OCI-LY7 (cell line): ENCODE results near the gene IGSF3. TPM values are rescaled to one million over a fixed set of nuclear protein-coding genes. Genes with fewer than 3 reads are reported as not detected.

Experiments
- BruUV-seq: library from RNA; stranded (reverse); fragments of 400-500 nt; replicated peaks from 2 replicates; lab custom pipeline; 2021; lab: Mats Ljungman, UMichigan
- CTCF ChIA-PET: fragments of 300-600 bp; sonication (Branson Sonifier 250); formaldehyde crosslinking; loops from one replicate; lab custom pipeline; 2022; ENCODE audit warnings: antibody characterized with exemption; ENCODE audit not compliant: unreplicated experiment; lab: Charles Lee
- POLR2A ChIA-PET: fragments of 300-600 bp; sonication (Branson Sonifier 250); formaldehyde crosslinking; loops from one replicate; lab custom pipeline; 2022; ENCODE audit warnings: antibody characterized with exemption; lab: Charles Lee
- DNase-seq: peaks from one replicate; pipeline ENCODE4 v3.0.0-alpha.2; 2015; ENCODE audit warnings: low spot score
- H2AFZ ChIP-seq: fragments of 200-600 bp; sonication (generic), shearing (Covaris generic); 2 replicates; pipeline ENCODE4 v1.6.1; 2014; ENCODE audit warnings: mild to moderate bottlenecking, antibody characterized with exemption, low read length, moderate library complexity
- H3K27ac ChIP-seq: fragments of 200-600 bp; sonication (generic); 2 replicates; pipeline ENCODE4 v1.5.1; 2014; ENCODE audit warnings: mixed run types, low read depth, mild to moderate bottlenecking, moderate library complexity, low read length, inconsistent platforms; ENCODE audit not compliant: poor library complexity, severe bottlenecking
- H3K36me3 ChIP-seq: fragments of 200-600 bp; sonication (generic); 2 replicates; pipeline ENCODE4 v1.6.1; 2014; ENCODE audit warnings: mild to moderate bottlenecking, antibody characterized with exemption, low read length, moderate library complexity, mixed read lengths; ENCODE audit not compliant: insufficient read depth
- H3K4me1 ChIP-seq: fragments of 200-600 bp; sonication (generic); 2 replicates; pipeline ENCODE4 v1.5.1; 2014; ENCODE audit warnings: mild to moderate bottlenecking, low read length; ENCODE audit not compliant: insufficient read depth, poor library complexity, severe bottlenecking
- H3K4me2 ChIP-seq: fragments of 200-600 bp; sonication (generic); 2 replicates; pipeline ENCODE4 v1.6.1; 2014; ENCODE audit warnings: mild to moderate bottlenecking, low read length
- H3K4me3 ChIP-seq: fragments of 200-600 bp; sonication (generic); 2 replicates; pipeline ENCODE4 v1.5.1; 2014; ENCODE audit warnings: mild to moderate bottlenecking, low read depth, low read length; ENCODE audit not compliant: poor library complexity, severe bottlenecking
- H3K79me2 ChIP-seq: fragments of 200-600 bp; sonication (generic); 2 replicates; pipeline ENCODE4 v1.6.1; 2016; ENCODE audit warnings: low read depth, mild to moderate bottlenecking, low read length, moderate library complexity, mixed read lengths; ENCODE audit not compliant: insufficient read depth
- H3K9me2 ChIP-seq: fragments of 200-600 bp; sonication (generic); 2 replicates; pipeline ENCODE4 v1.6.1; 2016; ENCODE audit warnings: mild to moderate bottlenecking, low read length, mixed read lengths; ENCODE audit not compliant: insufficient read depth
- H3K9me3 ChIP-seq: fragments of 200-600 bp; sonication (generic); 2 replicates; pipeline ENCODE4 v1.6.1; 2014; ENCODE audit warnings: mild to moderate bottlenecking, mixed run types, low read length, mixed read lengths
- H4K20me1 ChIP-seq: fragments of 200-600 bp; sonication (generic); 2 replicates; pipeline ENCODE4 v1.6.1; 2014; ENCODE audit warnings: mild to moderate bottlenecking, antibody characterized with exemption, low read length, moderate library complexity, mixed read lengths; ENCODE audit not compliant: insufficient read depth
- EZH2phosphoT487 ChIP-seq: fragments of 200-600 bp; sonication (generic); IDR thresholded peaks from 2 replicates; pipeline ENCODE4 v1.6.1; 2018; ENCODE audit warnings: low read depth, borderline replicate concordance, mild to moderate bottlenecking, mixed run types, antibody characterized with exemption, low read length, moderate library complexity, mixed read lengths
- intact Hi-C: fragments of 100-400 bp; cut with micrococcal nuclease; formaldehyde crosslinking; loops from one replicate; pipeline ENCODE4 v1.10.0; 2022; ENCODE audit not compliant: unreplicated experiment
- total RNA-seq, 2 experiments: library from RNA; depleted of rRNA in 1 of 2; stranded (reverse); fragments of >200 nt in 1 of 2; shearing (Covaris generic) in 1 of 2; gene quantifications; 2 replicates each; pipeline ENCODE4 v1.2.3, GENCODE V29; 2014 to 2022
- TF ChIP-seq, protein P1 (sequence below): fragments of 200-600 bp; sonication (generic); conservative IDR thresholded peaks from 2 replicates; pipeline ENCODE4 v1.5.1; 2014; ENCODE audit warnings: mild to moderate bottlenecking, antibody characterized with exemption, low read length, moderate library complexity, mixed read lengths

IGSF3 gene
- total RNA-seq, 2 experiments from 2014 or later: not detected

DNA sequence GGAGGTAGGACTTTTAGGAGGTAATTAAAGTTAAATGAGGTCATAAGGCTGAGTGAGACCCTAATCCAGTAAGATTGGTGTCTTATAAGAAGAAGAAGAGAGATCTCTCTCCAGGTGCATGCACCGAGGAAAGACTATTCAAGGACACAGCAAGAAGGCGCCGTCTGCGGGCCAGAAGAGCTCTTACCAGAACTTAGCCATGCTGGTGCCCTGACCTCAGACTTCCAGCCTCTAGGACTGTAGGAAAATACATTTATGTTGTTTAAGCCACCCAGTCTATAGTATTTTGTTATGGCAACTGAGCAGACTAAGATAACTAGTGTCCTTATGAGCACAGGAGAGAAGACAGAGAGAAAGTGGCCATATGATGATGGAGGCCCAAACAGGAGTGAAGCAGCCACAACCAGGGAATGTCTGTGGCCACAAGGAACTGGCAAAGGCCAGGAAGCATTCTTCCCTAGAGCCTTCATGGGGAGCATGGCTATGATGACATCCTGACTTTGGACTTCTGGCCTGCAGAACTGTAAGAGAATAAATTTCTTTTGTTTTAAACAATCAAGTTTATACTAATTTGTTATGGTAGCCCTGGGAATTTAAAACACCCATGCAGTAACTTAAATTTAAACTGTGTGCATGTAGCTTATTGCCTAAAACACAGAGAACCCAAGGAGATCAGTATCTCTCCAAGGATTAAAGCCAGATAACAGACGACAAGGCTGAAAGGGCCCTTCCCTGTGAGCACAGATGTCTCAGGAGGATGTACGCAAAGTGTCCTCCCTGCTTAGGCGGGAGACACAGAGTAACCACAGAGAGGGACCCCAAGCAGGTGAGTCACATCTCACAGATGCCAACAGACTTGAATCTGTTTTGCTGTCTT, 86.8 kb downstream of the IGSF3 start:
- CTCF ChIA-PET: no interaction called here
- no peaks in the 10 kb centered on the region for H3K79me2 ChIP-seq
- H3K27ac ChIP-seq: no peak overlapping the region
- H3K4me3 ChIP-seq: no peak overlapping the region
- no peaks in the 10 kb centered on the region for H3K36me3 ChIP-seq
- POLR2A ChIA-PET: no interaction called here
- H3K4me2 ChIP-seq: no peak overlapping the region
- no peaks in the 10 kb centered on the region for H3K9me3 ChIP-seq
- H3K4me1 ChIP-seq: no peaks in the 10 kb centered on the region
- no peak for TF ChIP-seq EZH2phosphoT487
- TF ChIP-seq, protein P1, sequence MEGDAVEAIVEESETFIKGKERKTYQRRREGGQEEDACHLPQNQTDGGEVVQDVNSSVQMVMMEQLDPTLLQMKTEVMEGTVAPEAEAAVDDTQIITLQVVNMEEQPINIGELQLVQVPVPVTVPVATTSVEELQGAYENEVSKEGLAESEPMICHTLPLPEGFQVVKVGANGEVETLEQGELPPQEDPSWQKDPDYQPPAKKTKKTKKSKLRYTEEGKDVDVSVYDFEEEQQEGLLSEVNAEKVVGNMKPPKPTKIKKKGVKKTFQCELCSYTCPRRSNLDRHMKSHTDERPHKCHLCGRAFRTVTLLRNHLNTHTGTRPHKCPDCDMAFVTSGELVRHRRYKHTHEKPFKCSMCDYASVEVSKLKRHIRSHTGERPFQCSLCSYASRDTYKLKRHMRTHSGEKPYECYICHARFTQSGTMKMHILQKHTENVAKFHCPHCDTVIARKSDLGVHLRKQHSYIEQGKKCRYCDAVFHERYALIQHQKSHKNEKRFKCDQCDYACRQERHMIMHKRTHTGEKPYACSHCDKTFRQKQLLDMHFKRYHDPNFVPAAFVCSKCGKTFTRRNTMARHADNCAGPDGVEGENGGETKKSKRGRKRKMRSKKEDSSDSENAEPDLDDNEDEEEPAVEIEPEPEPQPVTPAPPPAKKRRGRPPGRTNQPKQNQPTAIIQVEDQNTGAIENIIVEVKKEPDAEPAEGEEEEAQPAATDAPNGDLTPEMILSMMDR: no peak
- DNase-seq: no peak
- no peaks in the 10 kb centered on the region for H4K20me1 ChIP-seq
- intact Hi-C loops: no loop called here
- no peak overlapping the region for H2AFZ ChIP-seq
- BruUV-seq: no TSS peak
- H3K9me2 ChIP-seq: no peaks in the 10 kb centered on the region

DNA sequence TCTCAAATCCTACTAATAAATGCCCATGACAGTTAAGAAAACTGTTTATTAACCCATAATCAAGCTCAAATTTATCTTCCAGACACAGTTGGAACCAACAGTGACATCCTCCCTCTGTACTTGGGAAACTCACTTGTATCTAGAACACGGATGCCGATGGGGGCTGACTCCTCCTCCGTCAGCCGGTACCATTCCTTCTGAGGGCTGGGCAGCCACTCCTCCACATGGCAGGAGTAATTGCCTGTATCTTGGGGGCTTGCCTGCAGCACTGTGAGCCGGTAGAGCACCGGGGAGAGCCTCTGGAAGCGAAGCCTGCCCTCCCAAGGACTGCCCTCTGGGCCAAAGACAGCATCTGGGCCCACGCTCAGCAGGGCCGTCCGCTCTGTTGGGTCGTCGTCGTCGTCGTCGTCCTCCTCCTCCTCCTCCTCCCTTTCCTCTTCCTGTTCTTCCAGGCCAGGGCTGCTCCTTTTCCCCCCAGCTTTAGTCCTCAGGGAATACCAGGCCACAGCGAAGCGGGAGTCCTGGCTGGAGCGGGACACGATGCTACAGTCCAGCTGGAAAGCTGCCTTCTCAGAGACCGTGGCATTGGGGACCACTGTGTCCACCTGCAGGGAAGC, 88.2 kb downstream of the IGSF3 start:
- CTCF ChIA-PET: no interaction called here
- Histone ChIP-seq H3K79me2 (no peaks in the 10 kb centered on the region), H4K20me1 (no peaks in the 10 kb centered on the region), H2AFZ (no peak overlapping the region), H3K4me2 (no peak overlapping the region), H3K9me3 (no peaks in the 10 kb centered on the region), H3K9me2 (no peaks in the 10 kb centered on the region), H3K4me1 (no peaks in the 10 kb centered on the region), H3K4me3 (no peak overlapping the region), H3K36me3 (no peaks in the 10 kb centered on the region), H3K27ac (no peak overlapping the region)
- intact Hi-C loops: no loop called here
- POLR2A ChIA-PET: no interaction called here
- DNase-seq: no peak
- BruUV-seq: no TSS peak
- TF ChIP-seq EZH2phosphoT487: no peak
- TF ChIP-seq, protein P1: no peak

DNA sequence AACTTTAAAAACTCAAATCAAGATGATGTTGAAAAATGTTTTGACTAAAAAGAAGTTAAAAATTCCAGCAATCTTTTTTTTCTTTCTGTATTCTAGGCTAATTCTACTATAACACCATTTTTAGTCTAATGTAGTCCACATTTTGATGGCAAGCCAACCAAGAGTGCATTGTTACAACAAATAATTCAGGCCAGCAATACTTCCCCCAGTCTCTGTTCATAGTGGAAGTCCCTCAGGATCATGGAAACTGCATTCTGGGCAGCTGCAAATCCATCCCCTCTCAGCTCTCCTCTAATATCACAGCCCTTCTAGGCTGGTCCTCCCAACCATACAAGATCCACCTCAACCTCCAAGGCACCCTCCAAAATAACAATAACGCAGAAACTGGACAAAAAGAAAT, 89.0 kb downstream of the IGSF3 start:
- no peaks in the 10 kb centered on the region for H3K36me3 ChIP-seq
- no peak overlapping the region for H3K4me2 ChIP-seq
- TF ChIP-seq, protein P1: no peak
- TF ChIP-seq EZH2phosphoT487: no peak
- ChIA-PET CTCF (no interaction called here), POLR2A (no interaction called here)
- no peaks in the 10 kb centered on the region for H4K20me1 ChIP-seq
- no peak overlapping the region for H2AFZ ChIP-seq
- no peaks in the 10 kb centered on the region for H3K9me3 ChIP-seq
- intact Hi-C loops: no loop called here
- no TSS peak for BruUV-seq
- H3K4me1 ChIP-seq: no peaks in the 10 kb centered on the region
- no peak overlapping the region for H3K4me3 ChIP-seq
- no peak overlapping the region for H3K27ac ChIP-seq
- H3K79me2 ChIP-seq: no peaks in the 10 kb centered on the region
- DNase-seq: no peak
- no peaks in the 10 kb centered on the region for H3K9me2 ChIP-seq
